Stimulated activated CD4-positive, alpha-beta T cell treated with anti-CD3 and anti-CD28 coated beads, Interleukin-1b, Interleukin-23, amount 100 ng/mL, for 48 hours (primary cell): ENCODE data around the gene SAE1.
"Not testable (repeated sequence)": the region's sequence is repeated elsewhere in the genome, so short reads cannot be mapped to it uniquely, and the experiment has no call there.

Experiments
- DNase-seq: peaks from one replicate; pipeline ENCODE4 v3.0.0-alpha.2; 2020

Gene SAE1

DNA sequence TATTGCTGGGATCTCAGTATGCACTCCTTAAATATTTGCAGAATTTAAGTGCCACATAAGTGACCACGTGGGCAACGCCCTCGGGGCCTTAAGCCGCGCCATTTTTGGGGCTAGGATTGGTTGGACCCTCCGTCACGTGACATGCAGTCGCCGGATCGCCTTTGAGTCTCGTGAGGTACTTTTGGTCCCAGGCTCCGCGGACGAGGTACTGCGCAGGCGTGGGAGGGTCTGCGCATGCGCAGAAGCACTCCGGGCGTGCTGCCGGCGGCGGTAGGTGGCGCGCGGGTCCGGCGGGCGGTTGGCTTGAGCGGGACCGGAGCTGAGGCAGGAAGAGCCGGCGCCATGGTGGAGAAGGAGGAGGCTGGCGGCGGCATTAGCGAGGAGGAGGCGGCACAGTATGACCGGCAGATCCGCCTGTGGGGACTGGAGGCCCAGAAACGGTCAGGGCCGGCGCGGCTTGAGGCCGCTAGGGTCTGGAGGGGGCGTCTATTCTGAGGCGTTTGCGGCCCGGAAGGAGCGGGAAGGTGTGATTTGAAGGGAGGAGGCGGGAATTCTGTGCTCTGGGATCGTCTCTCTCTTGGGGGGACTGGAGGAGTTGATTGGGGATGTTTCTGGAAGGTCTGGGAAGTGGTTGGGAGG is at the start of gene SAE1:
TSS of gene SAE1 (plus strand) at position 247 of the 639 bp plus-strand sequence. CDS start at position 343, 96 bp downstream.
- peak; percentile 96 for DNase-seq

DNA sequence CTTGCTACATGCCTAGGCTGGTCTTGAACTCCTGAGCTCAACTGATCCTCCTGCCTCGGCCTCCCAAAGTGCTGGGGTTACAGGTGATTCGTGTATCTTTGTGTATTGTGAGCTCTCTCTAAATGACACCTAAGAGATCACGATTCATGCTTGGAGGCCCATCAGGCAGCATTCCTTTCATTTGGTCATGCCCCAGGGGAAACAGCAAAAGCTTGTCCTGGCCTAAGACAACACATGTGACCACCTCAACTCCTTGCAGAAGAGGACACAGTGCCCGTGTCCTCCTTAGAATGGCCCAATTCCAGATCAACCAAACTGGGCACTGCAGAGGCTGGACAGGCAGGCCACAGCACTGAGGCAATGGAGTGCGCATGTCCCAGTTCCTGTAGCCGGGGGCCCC is 49.5 kb upstream of the SAE1 start:
- no peak for DNase-seq

DNA sequence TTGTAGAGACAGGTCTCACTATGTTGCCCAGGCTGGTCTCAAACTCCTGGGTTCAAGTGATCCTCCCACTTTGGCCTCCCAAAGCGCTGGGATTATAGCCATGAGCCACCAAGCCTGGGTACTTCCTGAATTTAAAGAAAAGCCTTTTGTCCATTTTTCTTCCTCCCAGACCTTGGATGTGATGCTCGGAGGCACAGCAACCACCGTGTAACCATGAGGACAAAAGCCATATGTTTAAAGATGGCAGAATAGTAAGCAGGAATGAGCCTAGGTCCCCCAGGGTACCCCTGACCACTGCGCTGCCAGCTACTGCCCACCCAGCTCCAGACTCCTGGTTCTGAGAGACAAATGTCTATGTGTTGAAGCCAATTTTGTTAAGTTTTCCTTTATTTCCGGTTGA is 48.1 kb upstream of the SAE1 start:
- DNase-seq, result no peak

DNA sequence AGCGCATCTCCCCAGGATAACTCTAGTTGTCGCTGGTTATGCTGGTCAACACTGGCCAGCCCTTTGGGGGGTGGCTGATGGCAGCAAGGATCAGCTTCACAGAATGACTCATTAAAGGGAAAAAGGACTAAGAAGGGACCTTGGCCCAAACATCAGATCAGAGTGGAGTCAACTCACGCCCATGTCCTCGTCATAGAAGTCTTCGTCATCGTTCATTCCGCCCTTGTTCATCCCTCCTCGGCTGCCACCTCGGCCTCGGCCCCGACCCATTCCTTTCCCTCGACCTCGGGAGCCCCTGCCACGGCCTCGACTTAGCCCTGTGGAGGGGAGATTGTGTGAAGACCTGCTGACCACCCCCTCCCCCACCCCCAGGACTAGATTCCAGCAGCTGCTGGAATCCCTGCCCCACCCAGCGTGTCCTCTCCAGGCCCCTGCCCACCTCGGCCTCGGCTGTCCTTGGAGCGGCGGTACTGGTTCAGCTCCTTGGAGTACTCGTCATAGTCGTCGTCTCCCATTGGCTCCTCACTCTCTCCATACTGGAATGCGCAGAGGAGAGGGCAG is 45.7 kb upstream of the SAE1 start:
- no peak for DNase-seq

DNA sequence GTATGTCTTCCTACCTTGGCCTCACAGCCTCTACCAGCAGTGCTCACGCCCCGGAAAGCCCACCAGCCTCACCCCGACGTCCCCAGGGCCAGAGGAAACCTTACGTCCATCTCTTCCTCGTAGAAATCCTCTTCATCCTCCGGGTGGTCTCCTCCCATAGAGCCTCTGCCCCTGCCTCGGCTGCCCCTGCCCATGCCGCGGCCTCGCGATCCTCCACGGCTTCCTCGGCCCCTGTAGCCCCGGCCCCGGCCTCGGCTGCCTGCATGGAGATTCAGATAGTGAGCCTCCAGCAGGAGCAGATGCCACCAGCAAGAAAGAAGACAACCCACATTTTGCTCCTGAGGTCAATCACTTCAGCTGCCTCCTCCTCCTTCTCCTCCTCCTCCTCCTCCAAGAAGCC is 44.4 kb upstream of the SAE1 start:
- no peak for DNase-seq

DNA sequence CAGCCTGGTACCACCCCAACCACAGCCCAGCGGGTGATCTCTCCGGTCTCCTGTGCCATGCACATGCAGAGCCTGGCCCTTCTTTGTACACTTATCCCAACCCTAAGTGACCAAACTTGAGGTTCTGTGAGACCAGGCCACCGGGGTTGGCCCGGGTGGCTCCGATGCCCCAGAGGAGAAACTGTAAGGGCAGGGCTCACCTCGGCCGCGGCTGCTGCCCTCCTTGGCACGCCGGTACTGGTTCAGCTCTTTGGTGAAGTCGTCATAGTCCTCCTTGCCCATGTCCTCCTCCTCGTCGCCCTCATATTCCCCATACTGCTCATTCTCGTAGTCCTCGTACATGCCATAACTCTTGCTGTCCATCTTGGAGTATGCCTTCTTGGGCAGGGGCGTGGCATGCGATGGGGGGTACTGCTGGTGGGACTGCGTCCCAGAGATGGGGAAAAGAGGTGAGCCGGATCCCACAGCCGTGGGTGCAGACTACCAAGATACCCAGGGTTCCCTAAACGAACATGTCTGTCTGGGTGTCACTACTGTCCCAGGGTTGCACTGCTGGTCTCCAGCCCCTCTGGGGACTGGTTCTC is 40.8 kb upstream of the SAE1 start:
- DNase-seq, result no peak

DNA sequence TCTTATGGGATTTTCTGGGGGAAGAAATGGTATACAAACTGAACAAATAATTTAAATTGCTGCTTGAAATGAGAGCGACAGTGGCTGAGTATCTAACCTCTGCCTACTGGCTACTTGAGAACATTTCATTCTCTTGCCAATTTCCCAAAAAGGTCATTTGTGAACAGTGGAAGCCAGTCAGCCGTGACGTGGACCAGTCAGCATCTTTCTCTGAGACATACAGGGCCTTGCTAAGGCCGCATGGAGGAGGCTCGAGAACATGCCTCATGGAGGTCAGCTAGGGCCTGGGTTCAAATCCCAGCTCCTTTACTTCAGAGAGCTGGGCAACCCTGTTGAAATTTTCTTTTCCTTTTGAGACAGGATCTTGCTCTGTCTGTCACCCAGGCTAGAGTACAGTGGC is 37.4 kb upstream of the SAE1 start:
- no peak for DNase-seq

DNA sequence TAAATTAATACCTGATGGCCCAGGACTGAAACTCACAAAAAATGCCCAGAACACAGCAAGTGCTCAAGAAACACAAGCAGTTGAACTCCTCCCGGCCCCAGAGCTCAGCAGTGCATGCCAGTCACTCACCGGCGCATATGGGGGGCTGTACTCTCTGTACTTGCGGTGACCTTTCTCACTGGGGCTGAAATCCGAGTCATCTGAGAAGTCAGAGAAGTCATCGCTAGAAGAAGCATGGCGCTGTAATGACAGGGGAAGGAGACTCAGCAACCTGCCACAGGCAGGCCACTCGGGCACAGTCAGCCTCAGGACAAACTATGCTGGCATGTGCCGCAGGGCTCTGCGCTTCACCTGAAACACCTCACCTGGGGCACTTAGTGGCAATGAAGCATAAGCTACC is 36.8 kb upstream of the SAE1 start:
- peak; percentile 61 for DNase-seq

DNA sequence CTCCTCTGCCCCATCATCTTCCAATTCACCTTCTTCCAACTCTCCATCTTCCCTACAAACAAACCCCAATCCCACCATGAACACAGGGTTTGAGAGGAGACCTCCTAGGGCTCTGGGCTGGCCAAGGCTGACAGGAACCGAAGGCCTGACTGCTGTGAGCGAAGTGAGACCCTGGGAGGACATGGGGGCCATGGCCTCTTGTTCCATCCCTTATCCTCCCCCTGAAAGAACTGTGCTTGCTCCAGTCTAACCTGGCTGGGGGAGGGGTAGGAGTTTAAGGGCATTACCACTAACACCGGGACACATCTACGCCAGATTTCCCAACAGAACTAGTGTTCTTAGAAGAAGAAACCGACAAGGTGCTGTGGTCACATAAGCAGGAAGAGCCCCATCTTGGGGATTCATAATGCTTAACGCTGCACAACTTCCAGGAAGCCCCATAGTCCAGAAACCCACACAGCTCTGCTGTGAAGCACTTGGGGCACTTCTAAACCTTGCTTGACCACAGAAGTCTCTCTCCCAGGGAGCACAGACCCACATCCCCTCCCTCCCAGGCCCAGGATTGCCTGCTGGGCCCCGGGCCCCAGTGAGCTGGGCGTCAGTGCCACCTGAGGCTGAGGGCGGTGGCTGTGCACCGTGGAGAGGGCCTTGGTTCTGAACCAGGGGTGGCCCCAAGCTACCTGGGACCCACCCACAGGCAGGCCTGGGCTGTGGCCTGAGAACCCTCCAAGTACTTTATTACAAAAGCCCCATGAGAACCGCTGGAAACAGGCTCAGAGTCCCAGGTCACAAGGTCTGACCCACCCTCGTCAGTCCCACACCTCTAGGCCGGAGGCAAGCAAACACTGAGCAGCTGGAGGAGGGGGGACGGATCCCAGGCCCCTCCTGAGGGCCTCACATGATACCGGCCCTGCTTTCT is 35.8 kb upstream of the SAE1 start:
- peak; percentile 63 for DNase-seq

DNA sequence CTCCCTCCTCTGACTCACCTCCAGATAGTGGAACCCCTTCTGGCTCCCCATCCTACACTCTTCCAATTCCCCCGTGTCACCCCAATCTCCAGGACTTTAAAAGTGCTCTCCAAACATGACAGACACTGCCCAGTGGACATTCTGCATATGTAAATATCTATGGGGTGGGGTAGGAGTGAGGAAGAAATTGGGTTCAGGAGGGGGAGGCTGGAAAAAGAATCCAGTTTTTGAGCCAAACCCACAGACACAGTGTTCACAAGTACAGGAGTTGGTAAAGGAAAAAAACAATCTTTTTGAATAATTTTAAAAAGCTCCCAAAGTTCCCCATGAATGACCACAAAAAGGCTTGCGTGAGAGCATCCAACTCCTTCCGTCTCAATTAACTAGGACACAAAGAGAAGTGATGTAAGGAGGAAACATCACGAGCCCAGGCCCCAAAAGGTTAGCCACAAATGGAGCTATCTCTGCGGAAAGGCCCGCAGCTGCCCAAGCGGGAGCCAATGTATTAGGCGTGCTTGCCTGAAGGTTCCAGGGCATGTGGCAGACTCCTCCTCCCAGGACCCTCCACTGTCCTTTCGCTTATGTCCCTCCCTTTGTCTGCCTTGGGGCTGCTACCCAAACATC is 35.0 kb upstream of the SAE1 start:
- DNase-seq, result no peak

DNA sequence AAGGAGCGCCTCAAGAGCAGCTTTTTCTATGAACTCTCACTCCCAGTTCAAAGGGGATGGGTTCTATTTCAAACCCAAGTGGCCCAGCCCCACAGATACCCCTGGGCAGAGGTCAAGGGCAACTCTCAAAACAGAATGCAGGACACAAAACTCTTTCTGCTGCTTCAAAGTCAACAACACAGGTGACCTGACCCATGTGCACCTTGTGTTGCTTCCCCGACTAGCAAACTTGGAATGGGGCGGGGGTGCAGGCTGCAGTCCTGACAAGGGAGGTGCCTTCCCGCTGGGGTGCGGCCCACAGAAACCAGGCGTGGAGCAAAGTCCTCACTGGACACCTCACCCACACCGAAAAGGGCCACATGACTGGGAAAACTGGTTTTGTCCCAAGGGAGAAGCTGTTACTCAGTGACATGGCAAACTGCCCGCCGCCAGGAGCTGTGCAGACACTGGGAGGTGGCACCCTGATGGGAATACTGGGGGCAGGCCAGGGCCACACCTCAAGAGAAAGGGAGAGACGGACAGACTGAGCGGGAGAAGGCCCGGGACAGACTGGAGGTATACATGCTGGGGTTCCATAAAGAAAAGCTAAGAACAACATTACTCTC is 34.4 kb upstream of the SAE1 start:
- DNase-seq, result no peak

DNA sequence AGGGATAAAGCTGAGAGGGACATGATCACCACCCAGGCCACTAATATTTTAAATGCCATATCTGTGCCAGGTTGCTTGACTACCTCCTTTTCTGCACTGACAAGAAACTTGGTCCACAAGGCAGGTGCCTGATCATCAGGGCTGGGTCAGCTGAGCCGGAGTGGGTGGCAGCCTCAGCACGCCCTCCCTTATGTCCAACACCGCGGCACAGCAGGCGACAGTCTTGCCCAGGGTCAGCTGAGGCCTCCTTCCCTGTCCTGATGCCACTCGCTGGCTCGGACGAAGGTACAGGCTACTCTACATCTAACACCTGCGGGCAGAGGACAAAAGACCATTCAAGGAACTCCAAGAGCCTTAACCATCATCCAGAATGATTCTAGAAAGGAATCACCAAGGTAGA is 33.9 kb upstream of the SAE1 start:
- DNase-seq, result no peak

DNA sequence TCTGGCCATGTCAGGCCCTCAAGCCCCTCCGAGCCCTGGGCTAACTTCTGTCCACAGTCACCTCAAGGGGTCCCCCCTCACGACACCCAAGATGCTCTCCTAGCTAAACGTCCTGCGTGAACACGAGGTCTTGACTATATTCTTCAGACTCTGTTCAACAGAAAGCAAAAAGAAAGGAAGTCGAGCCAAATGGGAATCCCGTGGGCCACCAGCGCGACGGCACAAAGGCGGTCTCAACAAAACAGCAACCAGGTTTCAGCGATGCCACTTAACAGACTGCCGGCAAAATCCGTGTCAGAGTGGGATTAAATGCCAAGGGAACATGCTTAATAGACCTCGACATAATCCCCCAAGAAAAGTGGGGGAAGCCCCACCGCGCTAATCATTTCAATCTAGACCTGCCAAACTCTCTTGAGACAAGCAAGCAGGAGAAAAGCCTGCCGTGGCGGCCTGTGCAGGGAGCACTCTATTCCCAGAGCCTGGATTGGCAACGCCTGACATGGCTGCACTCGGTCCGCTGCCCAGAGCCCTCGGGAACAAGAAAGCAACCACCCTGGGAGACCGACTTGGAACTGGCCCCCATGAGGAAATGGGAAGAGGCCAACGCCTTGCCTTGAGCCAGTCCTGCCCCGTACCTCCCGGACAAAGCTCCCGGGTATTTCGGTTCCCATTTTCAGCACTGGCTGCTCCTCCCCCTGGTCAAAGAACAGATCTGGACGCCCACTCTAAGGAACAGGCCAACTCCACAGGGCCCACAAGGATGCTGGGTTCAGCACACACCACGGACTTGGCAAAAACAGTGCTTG is 33.0 kb upstream of the SAE1 start:
- DNase-seq, result no peak

DNA sequence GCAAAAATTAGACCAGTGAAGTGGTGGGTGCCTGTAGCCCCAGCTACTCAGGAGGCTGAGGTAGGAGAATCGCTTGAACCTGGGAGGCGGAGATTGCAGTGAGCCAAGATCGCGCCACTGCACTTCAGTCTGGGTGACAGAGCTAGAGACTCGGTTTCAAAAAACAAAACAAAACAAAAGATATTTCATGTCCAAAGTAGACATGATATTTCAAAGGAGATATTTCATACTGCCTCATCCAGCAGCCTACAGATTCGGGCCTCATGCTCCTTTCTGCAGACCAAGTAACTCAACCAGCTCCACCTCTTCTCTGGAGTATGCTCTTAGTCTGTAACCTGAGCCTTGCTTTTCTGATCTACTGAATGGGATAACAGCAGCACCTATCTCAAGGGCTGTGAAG is 32.0 kb upstream of the SAE1 start:
- DNase-seq, result no peak

DNA sequence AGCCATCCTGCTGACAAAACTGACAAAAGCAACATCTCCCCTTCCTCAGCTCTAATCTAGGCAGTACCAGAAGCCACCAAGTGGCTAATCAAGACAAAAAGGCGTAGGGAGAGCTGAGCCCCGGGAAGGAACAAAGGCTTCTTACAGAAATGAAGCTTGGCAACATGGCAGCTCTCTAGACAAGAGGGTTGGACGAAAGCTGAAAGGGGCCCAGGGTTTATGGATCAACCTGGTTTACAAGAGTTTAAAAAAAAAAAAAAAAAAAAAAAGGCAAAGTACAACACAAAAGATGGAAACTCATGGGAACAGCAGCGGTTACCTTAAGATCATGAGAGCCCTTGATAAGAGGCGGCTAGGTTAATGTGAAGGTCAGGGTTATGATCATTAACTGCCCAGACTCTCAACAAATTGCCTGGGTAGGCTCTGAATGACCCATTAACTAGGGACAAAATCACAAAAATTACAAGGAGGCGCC is 31.0 kb upstream of the SAE1 start:
- no peak for DNase-seq

DNA sequence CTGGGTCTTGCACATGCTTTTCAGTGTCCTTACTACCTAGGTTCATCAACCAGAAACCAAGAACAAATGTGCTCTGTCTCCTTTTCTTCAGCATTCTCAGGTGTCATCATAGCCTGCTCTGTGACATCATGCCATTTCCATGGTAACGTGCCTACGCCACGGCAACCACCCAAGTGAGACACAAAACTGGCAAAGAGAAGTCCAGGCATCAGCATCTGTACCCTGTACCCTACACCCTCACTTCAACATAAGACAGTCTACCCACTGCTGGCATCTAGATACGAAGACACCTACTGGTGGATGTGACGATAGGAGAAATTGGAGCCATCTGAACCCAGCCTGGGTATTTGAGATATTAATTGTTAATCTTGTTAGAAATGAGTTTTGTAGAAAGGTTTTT is 30.3 kb upstream of the SAE1 start:
- DNase-seq, result peak; percentile 29

DNA sequence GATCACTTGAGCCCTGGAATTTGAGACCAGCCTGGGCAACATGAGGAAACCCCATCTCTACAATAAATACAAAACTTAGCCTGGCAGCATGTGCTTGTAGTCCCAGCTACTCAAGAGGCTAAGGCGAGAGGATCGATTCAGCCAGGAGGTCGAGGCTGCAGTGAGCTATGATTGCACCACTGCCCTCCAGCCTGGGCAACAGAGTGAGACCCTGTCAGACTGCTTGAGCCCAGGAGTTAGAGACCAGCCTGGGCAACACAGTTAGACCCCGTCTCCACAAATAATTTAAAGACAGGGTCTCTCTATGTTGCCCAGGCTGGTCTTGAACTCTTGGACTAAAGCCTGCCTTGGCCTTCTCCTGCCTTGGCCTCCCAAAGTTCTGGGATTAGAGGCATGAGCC is 29.5 kb upstream of the SAE1 start:
- DNase-seq, result not testable (repeated sequence)

DNA sequence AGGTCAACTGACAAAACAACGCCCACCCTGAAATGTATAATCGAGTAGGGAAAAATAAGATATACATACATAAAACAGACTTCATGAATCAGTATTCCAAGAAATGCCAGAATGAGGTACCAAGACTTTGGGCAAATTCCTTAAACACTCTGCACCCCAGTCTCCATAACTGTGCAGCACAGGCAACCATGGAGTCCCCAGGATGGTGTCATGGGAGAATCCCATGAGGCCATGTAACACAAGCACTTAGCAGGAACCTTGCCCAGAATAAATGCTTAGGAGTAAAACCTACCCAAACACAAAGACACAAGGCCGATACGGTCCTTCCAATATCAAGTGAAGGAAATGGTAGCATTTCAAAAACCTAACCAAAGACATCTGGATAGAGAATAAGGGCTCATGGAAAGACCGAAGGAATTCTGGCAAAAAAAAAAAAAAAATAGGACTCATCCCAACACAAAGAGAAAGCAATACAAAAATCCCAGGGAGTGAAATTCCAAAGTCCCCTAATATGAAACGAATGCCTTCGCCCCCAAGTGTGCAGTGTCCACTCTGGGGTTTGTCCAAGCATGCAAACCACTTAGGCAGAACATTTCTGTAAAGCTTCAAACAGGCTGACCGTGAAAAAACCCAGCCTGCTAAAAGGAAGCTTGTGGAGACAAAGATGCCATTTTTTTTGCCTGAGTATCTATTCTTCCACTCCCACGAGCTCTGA is 28.1 kb upstream of the SAE1 start:
- no peak for DNase-seq

DNA sequence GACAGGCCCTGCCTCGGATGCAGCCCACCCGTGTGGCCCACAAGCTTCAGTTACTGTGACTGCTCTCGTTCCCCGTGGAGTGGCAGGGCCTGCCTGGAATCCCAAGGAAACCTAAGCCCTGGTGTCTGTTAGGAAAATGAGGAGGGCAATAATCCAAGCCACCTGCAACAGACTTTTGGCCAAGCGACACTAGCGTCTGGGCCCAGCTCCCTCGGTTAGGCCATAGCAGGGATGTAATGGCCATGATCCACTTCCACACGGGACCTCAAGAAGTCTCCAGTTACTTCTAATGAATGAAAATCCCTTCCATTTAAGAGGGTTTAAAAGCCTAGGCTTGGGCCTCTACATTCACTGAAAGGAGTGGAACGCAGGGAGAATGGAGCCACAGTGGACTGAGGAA is 26.0 kb upstream of the SAE1 start:
- no peak for DNase-seq

DNA sequence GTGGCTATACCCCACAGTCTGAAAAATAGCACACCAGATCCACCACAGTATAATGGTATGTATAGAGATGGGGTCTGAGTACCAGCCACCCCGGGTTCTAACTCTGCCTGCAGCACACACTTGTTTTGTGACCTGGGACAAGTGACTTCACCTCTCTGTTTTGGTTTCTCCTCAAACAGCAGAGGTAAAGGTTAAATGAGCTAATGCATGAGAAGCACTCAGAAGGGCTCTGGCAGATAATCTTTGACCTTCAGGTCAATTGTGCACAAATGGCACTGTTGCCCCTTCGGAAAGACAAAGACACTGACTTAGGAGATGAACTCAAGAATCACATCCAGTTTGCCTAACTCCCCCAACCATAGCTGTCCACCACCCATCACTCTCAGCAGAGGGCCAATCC is 24.8 kb upstream of the SAE1 start:
- no peak for DNase-seq

DNA sequence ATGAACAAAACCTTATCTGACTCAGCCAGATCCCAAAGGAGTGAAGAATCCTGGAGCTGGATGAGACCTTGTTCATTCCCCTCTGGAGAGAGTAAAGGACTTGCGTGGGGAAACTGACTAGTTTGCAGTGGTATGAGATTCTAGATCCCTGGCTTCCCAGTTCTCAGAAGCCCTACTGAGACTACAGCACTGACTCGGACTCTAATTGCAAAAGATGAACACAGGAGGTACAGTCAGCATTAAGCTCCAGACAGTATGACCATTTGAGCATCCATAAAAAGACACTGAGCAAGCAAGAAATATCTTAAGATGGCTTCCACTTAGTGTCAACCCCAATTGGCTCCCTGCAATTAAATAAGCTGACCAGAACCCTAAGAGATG is 23.8 kb upstream of the SAE1 start:
- no peak for DNase-seq
